WTC11 (cell line): ENCODE results near the gene SCARB2. TPM values are rescaled to one million over a fixed set of nuclear protein-coding genes. Genes with fewer than 3 reads are reported as not detected.

Source experiments
- ATAC-seq: fragments of 200-7000 bp; cut with Tn5 transposase; 2 replicates; pipeline ENCODE4 v1.10.0; 2021; ENCODE audit warnings: mild to moderate bottlenecking, moderate library complexity
- CTCF ChIA-PET: fragments of 300-600 bp; sonication (Branson Sonifier 250); formaldehyde crosslinking; loops from one replicate; lab custom pipeline; 2021; ENCODE audit warnings: antibody characterized with exemption; lab: Charles Lee
- POLR2A ChIA-PET: fragments of 350-600 bp; sonication (Branson Sonifier 250); formaldehyde crosslinking; loops from one replicate; lab custom pipeline; 2021; ENCODE audit warnings: antibody characterized with exemption; lab: Charles Lee
- DNase-seq: peaks from one replicate; pipeline ENCODE4 v3.0.0; 2021; ENCODE audit warnings: low spot score
- H3K27ac Mint-ChIP-seq: 2 replicates; pipeline ENCODE4 v1.8.0; 2021; ENCODE audit warnings: mixed read lengths
- H3K27me3 Mint-ChIP-seq: 2 replicates; pipeline ENCODE4 v1.8.0; 2021; ENCODE audit warnings: low read depth, mild to moderate bottlenecking, moderate library complexity, mixed read lengths
- H3K36me3 Mint-ChIP-seq: 2 replicates; pipeline ENCODE4 v1.8.0; 2021; ENCODE audit warnings: mixed read lengths
- H3K4me1 Mint-ChIP-seq: 2 replicates; pipeline ENCODE4 v1.8.0; 2022; ENCODE audit warnings: mixed read lengths
- H3K4me3 Mint-ChIP-seq: 2 replicates; pipeline ENCODE4 v1.8.0; 2021; ENCODE audit warnings: mild to moderate bottlenecking, moderate library complexity, mixed read lengths
- H3K9me3 Mint-ChIP-seq: 2 replicates; pipeline ENCODE4 v1.8.0; 2021; ENCODE audit warnings: mixed read lengths
- ATF1 ChIP-seq: sonication (generic); formaldehyde crosslinking; IDR thresholded peaks from 2 replicates; pipeline ENCODE4 v1.8.1; 2023; ENCODE audit warnings: mild to moderate bottlenecking, moderate library complexity, missing genetic modification reagents
- CBFB ChIP-seq: sonication (generic); formaldehyde crosslinking; IDR thresholded peaks from 2 replicates; pipeline ENCODE4 v1.8.1; 2022; ENCODE audit warnings: mild to moderate bottlenecking, low read depth, missing genetic modification reagents
- FOXK1 ChIP-seq: sonication (generic); formaldehyde crosslinking; IDR thresholded peaks from 2 replicates; pipeline ENCODE4 v1.8.0; 2022; ENCODE audit warnings: mild to moderate bottlenecking, moderate library complexity, missing genetic modification reagents
- FOXP1 ChIP-seq: sonication (generic); formaldehyde crosslinking; IDR thresholded peaks from 2 replicates; pipeline ENCODE4 v1.8.0; 2022; ENCODE audit warnings: missing genetic modification reagents, mild to moderate bottlenecking, moderate library complexity, borderline replicate concordance
- GTF2I ChIP-seq: fragments of 250-450 bp; sonication (Bioruptor Pico); conservative IDR thresholded peaks from 2 replicates; pipeline ENCODE4 v1.4.0; 2021; ENCODE audit warnings: mild to moderate bottlenecking
- JUN ChIP-seq: sonication (generic); formaldehyde crosslinking; IDR thresholded peaks from 2 replicates; pipeline ENCODE4 v1.8.0; 2023; ENCODE audit warnings: mild to moderate bottlenecking, missing genetic modification reagents
- NFYB ChIP-seq: sonication (generic); formaldehyde crosslinking; conservative IDR thresholded peaks from 2 replicates; pipeline ENCODE4 v1.8.0; 2022; ENCODE audit warnings: low read depth, missing genetic modification reagents
- PRRX2 ChIP-seq: fragments of 250-450 bp; sonication (Bioruptor Pico); IDR thresholded peaks from 2 replicates; pipeline ENCODE4 v1.8.0; 2021; ENCODE audit warnings: mild to moderate bottlenecking
- SOX15 ChIP-seq: fragments of 250-450 bp; sonication (Bioruptor Pico); IDR thresholded peaks from 2 replicates; pipeline ENCODE4 v1.9.0; 2021; ENCODE audit warnings: mild to moderate bottlenecking
- TCF7 ChIP-seq: sonication (generic); formaldehyde crosslinking; IDR thresholded peaks from 2 replicates; pipeline ENCODE4 v1.8.0; 2022; ENCODE audit warnings: mild to moderate bottlenecking, low read depth, missing genetic modification reagents, moderate library complexity
- TEAD1 ChIP-seq: sonication (generic); formaldehyde crosslinking; IDR thresholded peaks from 2 replicates; pipeline ENCODE4 v1.8.0; 2022; ENCODE audit warnings: mild to moderate bottlenecking, missing genetic modification reagents
- TEAD4 ChIP-seq: sonication (generic); formaldehyde crosslinking; IDR thresholded peaks from 2 replicates; pipeline ENCODE4 v1.8.0; 2022; ENCODE audit warnings: mild to moderate bottlenecking, missing genetic modification reagents
- ZNF138 ChIP-seq: sonication (generic); formaldehyde crosslinking; conservative IDR thresholded peaks from 2 replicates; pipeline ENCODE4 v1.8.1; 2022; ENCODE audit warnings: mild to moderate bottlenecking, moderate library complexity, missing genetic modification reagents
- ZNF263 ChIP-seq: sonication (generic); formaldehyde crosslinking; IDR thresholded peaks from 2 replicates; pipeline ENCODE4 v1.8.1; 2022; ENCODE audit warnings: low read depth, mild to moderate bottlenecking, moderate library complexity, missing genetic modification reagents
- ZNF396 ChIP-seq: fragments of 250-450 bp; sonication (Bioruptor Pico); IDR thresholded peaks from 2 replicates; pipeline ENCODE4 v1.8.0; 2021; ENCODE audit warnings: mild to moderate bottlenecking, moderate library complexity, borderline replicate concordance
- ZNF671 ChIP-seq: fragments of 250-450 bp; sonication (Bioruptor Pico); IDR thresholded peaks from 2 replicates; pipeline ENCODE4 v1.8.0; 2021; ENCODE audit warnings: mild to moderate bottlenecking
- total RNA-seq: library from RNA; stranded (reverse); gene quantifications from 3 replicates; pipeline ENCODE4 v1.2.3, GENCODE V29; 2021
- TF ChIP-seq, protein P1 (sequence below): sonication (generic); formaldehyde crosslinking; IDR thresholded peaks from 2 replicates; pipeline ENCODE4 v1.8.1; 2022; ENCODE audit warnings: low read depth, missing genetic modification reagents, borderline replicate concordance
- TF ChIP-seq, protein P2 (sequence below): sonication (generic); formaldehyde crosslinking; IDR thresholded peaks from 2 replicates; pipeline ENCODE4 v1.8.0; 2023; ENCODE audit warnings: missing genetic modification reagents
- TF ChIP-seq, protein P3 (sequence below): sonication (generic); formaldehyde crosslinking; IDR thresholded peaks from 2 replicates; pipeline ENCODE4 v1.8.0; 2022; ENCODE audit warnings: mild to moderate bottlenecking, missing genetic modification reagents
- TF ChIP-seq, protein P4 (sequence below): sonication (generic); formaldehyde crosslinking; IDR thresholded peaks from 2 replicates; pipeline ENCODE4 v1.8.1; 2023; ENCODE audit warnings: mild to moderate bottlenecking, missing genetic modification reagents
- TF ChIP-seq, protein P5 (sequence below): sonication (generic); formaldehyde crosslinking; IDR thresholded peaks from 2 replicates; pipeline ENCODE4 v1.8.0; 2023; ENCODE audit warnings: mild to moderate bottlenecking, missing genetic modification reagents
- TF ChIP-seq, protein P6 (sequence below): sonication (generic); formaldehyde crosslinking; conservative IDR thresholded peaks from 2 replicates; pipeline ENCODE4 v1.8.1; 2023; ENCODE audit warnings: mild to moderate bottlenecking, low read depth, missing genetic modification reagents, moderate library complexity

The SCARB2 gene
- total RNA-seq, 1 experiment from 2014 or later = 38.0 TPM

DNA sequence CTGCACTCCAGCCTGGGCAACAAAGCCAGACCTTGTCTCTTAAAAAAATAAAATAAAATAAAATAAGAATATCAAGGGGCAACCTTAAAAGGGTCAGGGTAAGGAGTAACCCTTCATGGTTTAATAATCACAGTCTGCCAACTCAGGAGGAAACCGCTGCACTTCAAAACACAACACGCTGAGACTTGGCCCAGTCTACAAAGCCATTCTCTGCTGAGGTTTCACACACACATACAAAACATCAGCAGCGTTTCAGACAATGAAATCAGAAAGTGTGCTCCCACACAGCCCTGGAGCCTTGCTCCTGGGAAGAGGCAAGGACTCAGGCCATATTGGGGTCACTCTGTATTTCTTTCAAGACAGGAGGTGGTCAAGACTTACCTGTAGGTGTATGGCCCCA lies 18.3 kb downstream of the SCARB2 start (continued):
- TF ChIP-seq ZNF671 = no peak
- TF ChIP-seq, protein P1, sequence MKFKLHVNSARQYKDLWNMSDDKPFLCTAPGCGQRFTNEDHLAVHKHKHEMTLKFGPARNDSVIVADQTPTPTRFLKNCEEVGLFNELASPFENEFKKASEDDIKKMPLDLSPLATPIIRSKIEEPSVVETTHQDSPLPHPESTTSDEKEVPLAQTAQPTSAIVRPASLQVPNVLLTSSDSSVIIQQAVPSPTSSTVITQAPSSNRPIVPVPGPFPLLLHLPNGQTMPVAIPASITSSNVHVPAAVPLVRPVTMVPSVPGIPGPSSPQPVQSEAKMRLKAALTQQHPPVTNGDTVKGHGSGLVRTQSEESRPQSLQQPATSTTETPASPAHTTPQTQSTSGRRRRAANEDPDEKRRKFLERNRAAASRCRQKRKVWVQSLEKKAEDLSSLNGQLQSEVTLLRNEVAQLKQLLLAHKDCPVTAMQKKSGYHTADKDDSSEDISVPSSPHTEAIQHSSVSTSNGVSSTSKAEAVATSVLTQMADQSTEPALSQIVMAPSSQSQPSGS (CRISPR knock-in tag) = no peak

DNA sequence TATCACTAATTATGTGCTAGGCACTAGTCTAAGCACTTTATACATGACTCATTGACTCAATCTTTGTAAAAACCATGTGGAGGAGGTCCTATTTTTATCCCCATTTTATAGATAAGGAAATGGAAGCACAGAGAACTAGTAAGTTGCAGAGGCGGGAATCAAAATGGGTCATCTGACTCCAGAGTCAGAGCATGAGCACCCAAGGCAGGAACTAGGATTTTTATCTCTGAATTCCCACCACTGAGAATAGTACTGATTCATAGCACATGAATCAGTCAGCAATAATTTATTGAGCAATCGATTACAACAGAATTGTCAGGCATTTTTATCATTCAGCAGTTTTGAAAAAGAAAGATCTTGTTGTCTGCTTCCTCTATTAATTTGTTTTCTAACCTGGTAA lies 19.3 kb downstream of the SCARB2 start:
- TF ChIP-seq ZNF138 (CRISPR knock-in tag) (no peak), JUN (CRISPR knock-in tag) (no peak), SOX15 (no peak), FOXP1 (CRISPR knock-in tag) (no peak), TEAD4 (CRISPR knock-in tag) (no peak), TCF7 (CRISPR knock-in tag) (no peak), ATF1 (CRISPR knock-in tag) (no peak)
- TF ChIP-seq, protein P2, sequence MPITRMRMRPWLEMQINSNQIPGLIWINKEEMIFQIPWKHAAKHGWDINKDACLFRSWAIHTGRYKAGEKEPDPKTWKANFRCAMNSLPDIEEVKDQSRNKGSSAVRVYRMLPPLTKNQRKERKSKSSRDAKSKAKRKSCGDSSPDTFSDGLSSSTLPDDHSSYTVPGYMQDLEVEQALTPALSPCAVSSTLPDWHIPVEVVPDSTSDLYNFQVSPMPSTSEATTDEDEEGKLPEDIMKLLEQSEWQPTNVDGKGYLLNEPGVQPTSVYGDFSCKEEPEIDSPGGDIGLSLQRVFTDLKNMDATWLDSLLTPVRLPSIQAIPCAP (CRISPR knock-in tag) = no peak
- ATAC-seq (no peak), DNase-seq (no peak)
- H3K9me3 Mint-ChIP-seq = peaks cover 38% of the 10 kb centered on the region
- ChIA-PET CTCF (no interaction called here), POLR2A (no interaction called here)
- H3K4me1 Mint-ChIP-seq = peaks cover 15% of the 10 kb centered on the region
- peaks cover 3% of the 10 kb centered on the region; the same call in 1 of the 2 replicates for H3K27me3 Mint-ChIP-seq
- peaks cover 45% of the 10 kb centered on the region for H3K36me3 Mint-ChIP-seq
- no peak overlapping the region for H3K4me3 Mint-ChIP-seq
- H3K27ac Mint-ChIP-seq = no peak overlapping the region

DNA sequence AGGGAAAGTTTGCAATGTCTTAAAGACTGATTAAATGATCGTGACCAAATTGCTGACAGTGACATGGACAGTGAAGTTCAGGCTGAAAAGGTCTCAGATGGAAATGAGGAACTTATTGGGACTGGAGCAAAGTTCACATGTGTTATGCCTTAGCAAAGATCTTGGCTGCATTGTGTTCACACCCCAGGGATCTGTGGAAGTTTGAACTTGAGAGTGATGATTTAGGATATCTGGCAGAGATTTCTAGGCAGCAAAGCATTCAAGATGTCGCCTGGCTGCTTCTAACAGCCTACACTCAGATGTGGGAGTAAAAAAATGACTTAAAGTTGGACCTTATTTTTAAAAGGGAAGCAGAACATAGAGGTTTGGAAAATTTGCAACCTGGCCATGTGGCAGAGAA lies 21.4 kb downstream of the SCARB2 start:
- ATAC-seq = no peak
- Mint-ChIP-seq H3K27me3 (peaks cover 3% of the 10 kb centered on the region; the same call in 1 of the 2 replicates), H3K4me1 (no peaks in the 10 kb centered on the region), H3K4me3 (no peak overlapping the region), H3K9me3 (peaks cover 38% of the 10 kb centered on the region), H3K27ac (no peak overlapping the region), H3K36me3 (peaks cover 45% of the 10 kb centered on the region)
- TF ChIP-seq GTF2I (CRISPR knock-in tag) = no peak
- TF ChIP-seq, protein P3, sequence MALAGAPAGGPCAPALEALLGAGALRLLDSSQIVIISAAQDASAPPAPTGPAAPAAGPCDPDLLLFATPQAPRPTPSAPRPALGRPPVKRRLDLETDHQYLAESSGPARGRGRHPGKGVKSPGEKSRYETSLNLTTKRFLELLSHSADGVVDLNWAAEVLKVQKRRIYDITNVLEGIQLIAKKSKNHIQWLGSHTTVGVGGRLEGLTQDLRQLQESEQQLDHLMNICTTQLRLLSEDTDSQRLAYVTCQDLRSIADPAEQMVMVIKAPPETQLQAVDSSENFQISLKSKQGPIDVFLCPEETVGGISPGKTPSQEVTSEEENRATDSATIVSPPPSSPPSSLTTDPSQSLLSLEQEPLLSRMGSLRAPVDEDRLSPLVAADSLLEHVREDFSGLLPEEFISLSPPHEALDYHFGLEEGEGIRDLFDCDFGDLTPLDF (CRISPR knock-in tag) = no peak
- no peak for TF ChIP-seq PRRX2 (CRISPR knock-in tag)
- TF ChIP-seq, protein P4, sequence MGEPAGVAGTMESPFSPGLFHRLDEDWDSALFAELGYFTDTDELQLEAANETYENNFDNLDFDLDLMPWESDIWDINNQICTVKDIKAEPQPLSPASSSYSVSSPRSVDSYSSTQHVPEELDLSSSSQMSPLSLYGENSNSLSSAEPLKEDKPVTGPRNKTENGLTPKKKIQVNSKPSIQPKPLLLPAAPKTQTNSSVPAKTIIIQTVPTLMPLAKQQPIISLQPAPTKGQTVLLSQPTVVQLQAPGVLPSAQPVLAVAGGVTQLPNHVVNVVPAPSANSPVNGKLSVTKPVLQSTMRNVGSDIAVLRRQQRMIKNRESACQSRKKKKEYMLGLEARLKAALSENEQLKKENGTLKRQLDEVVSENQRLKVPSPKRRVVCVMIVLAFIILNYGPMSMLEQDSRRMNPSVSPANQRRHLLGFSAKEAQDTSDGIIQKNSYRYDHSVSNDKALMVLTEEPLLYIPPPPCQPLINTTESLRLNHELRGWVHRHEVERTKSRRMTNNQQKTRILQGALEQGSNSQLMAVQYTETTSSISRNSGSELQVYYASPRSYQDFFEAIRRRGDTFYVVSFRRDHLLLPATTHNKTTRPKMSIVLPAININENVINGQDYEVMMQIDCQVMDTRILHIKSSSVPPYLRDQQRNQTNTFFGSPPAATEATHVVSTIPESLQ = no peak
- TF ChIP-seq TEAD1 (CRISPR knock-in tag) = no peak
- TF ChIP-seq NFYB = no peak
- CTCF ChIA-PET = no interaction called here
- no peak for DNase-seq
- POLR2A ChIA-PET = no interaction called here

DNA sequence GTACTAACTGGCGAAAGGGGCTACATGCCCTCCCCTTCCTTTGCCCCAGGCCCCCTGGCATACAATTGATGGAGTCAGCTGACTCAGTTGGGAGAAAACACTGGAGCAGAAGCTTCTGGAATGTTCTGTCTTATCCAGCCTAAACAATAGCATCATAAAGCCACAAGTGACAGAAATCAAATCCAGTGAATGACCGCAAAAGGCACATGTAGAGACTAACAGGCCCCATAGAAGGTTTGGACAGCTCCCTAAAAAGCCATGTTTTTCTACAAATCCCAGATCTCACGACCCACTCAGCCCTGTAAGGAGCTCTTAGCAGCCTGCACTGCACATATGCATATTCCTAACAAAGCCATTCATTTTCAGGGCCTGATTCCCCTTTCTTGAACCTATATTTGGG lies 25.1 kb downstream of the SCARB2 start:
- no peak overlapping the region for H3K27ac Mint-ChIP-seq
- TF ChIP-seq, protein P5, sequence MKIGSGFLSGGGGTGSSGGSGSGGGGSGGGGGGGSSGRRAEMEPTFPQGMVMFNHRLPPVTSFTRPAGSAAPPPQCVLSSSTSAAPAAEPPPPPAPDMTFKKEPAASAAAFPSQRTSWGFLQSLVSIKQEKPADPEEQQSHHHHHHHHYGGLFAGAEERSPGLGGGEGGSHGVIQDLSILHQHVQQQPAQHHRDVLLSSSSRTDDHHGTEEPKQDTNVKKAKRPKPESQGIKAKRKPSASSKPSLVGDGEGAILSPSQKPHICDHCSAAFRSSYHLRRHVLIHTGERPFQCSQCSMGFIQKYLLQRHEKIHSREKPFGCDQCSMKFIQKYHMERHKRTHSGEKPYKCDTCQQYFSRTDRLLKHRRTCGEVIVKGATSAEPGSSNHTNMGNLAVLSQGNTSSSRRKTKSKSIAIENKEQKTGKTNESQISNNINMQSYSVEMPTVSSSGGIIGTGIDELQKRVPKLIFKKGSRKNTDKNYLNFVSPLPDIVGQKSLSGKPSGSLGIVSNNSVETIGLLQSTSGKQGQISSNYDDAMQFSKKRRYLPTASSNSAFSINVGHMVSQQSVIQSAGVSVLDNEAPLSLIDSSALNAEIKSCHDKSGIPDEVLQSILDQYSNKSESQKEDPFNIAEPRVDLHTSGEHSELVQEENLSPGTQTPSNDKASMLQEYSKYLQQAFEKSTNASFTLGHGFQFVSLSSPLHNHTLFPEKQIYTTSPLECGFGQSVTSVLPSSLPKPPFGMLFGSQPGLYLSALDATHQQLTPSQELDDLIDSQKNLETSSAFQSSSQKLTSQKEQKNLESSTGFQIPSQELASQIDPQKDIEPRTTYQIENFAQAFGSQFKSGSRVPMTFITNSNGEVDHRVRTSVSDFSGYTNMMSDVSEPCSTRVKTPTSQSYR (CRISPR knock-in tag) = no peak
- TF ChIP-seq CBFB (CRISPR knock-in tag) (no peak), FOXP1 (CRISPR knock-in tag) (no peak), ZNF263 (no peak), FOXK1 (CRISPR knock-in tag) (no peak), ZNF396 (no peak)
- TF ChIP-seq, protein P6, sequence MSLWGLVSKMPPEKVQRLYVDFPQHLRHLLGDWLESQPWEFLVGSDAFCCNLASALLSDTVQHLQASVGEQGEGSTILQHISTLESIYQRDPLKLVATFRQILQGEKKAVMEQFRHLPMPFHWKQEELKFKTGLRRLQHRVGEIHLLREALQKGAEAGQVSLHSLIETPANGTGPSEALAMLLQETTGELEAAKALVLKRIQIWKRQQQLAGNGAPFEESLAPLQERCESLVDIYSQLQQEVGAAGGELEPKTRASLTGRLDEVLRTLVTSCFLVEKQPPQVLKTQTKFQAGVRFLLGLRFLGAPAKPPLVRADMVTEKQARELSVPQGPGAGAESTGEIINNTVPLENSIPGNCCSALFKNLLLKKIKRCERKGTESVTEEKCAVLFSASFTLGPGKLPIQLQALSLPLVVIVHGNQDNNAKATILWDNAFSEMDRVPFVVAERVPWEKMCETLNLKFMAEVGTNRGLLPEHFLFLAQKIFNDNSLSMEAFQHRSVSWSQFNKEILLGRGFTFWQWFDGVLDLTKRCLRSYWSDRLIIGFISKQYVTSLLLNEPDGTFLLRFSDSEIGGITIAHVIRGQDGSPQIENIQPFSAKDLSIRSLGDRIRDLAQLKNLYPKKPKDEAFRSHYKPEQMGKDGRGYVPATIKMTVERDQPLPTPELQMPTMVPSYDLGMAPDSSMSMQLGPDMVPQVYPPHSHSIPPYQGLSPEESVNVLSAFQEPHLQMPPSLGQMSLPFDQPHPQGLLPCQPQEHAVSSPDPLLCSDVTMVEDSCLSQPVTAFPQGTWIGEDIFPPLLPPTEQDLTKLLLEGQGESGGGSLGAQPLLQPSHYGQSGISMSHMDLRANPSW = no peak

More for the DNA sequence above, 25.1 kb downstream of the SCARB2 start:
- Mint-ChIP-seq H3K27me3 (peaks cover 3% of the 10 kb centered on the region; the same call in 1 of the 2 replicates), H3K4me1 (no peaks in the 10 kb centered on the region), H3K9me3 (peaks cover 26% of the 10 kb centered on the region), H3K4me3 (no peak overlapping the region), H3K36me3 (peaks cover 30% of the 10 kb centered on the region)
- POLR2A ChIA-PET = no interaction called here
- DNase-seq (no peak), ATAC-seq (no peak)
- CTCF ChIA-PET = interaction anchor here (3.4 kb wide), 1 partner anchor 8 kb away, joined by 18 read pairs; no protein-coding TSS in a partner anchor
